PFSK-1 (cell line): ENCODE results near the gene NTRK1.

ENCODE experiments used
- FOXP2 ChIP-seq: optimal IDR thresholded peaks from 2 replicates; pipeline ENCODE3; 2011; ENCODE audit warnings: borderline replicate concordance, control low read depth, inconsistent platforms; ENCODE audit not compliant: insufficient read depth; ENCODE audit errors: extremely low read length, extremely low read depth
- POLR2AphosphoS5 ChIP-seq: IDR thresholded peaks from 2 replicates; pipeline ENCODE4 v1.6.1; 2012; ENCODE audit warnings: low read depth, mild to moderate bottlenecking, control low read depth, low read length, moderate library complexity
- REST ChIP-seq, 2 experiments: IDR thresholded peaks; 2 replicates each; pipeline versions ENCODE4 v1.6.1 to v1.8.0; 2011 to 2012; ENCODE audit warnings: low read depth in 2 of 2, low read length in 2 of 2, control low read depth in 1 of 2, inconsistent platforms in 1 of 2, mild to moderate bottlenecking in 1 of 2, moderate library complexity in 1 of 2; ENCODE audit not compliant: insufficient read depth in 1 of 2
- SIN3A ChIP-seq: IDR thresholded peaks from 2 replicates; pipeline ENCODE4 v1.6.1; 2012; ENCODE audit warnings: mild to moderate bottlenecking, low read length, moderate library complexity, borderline replicate concordance; ENCODE audit not compliant: insufficient read depth
- TAF1 ChIP-seq: IDR thresholded peaks from 2 replicates; pipeline ENCODE4 v1.6.1; 2012; ENCODE audit warnings: low read length, control low read depth, borderline replicate concordance; ENCODE audit not compliant: insufficient read depth

NTRK1 gene

DNA sequence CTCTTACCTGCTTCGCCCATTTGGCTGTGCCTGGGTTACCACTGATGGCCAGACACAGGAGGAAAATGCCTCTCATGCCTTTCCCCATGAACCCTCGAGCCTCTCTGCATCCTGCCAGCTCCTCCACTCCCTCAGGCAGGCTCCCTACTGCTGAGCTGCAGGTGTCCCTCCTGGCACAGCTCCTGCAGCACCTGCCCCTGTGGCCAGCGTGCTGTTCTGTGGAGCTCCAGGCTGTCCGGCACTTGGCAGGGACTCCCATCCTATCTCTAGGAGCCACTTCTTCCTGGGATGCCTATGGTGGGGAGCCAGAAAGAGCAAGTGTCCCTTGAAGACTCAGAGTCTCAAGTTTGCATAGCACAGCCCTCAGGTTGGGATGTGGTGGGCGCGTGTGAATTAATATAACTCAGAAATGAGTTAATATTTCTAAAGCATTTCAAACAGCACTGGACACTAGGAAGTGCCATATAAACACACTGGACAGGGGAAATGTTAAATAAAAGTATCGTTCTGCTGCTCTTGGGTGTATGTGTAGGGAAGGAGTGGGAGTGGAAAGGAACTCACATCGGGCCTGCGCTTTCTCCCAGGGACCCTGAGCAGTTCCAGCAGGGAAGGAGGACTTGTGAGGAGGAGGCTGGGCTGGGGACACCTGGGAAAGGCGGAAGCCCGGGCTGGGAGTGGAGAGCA, 62.5 kb downstream of the NTRK1 start:
- no peak for TF ChIP-seq SIN3A
- TF ChIP-seq POLR2AphosphoS5, result no peak
- TF ChIP-seq TAF1, result no peak
- TF ChIP-seq FOXP2, result no peak
- TF ChIP-seq REST (IDR thresholded peaks at IDR 0.05; ENCODE audit: insufficient read depth in 1 of 2, low read depth in 2 of 2, low read length in 2 of 2), result no peak

- TF ChIP-seq POLR2AphosphoS5 (no peak), TAF1 (no peak), REST (IDR thresholded peaks at IDR 0.05; ENCODE audit: insufficient read depth in 1 of 2, low read depth in 2 of 2, low read length in 2 of 2) (no peak), FOXP2 (no peak), SIN3A (no peak)
Observed at GRCh38 chr1:156923670-156924477, 63.2 kb downstream of the NTRK1 start.

DNA sequence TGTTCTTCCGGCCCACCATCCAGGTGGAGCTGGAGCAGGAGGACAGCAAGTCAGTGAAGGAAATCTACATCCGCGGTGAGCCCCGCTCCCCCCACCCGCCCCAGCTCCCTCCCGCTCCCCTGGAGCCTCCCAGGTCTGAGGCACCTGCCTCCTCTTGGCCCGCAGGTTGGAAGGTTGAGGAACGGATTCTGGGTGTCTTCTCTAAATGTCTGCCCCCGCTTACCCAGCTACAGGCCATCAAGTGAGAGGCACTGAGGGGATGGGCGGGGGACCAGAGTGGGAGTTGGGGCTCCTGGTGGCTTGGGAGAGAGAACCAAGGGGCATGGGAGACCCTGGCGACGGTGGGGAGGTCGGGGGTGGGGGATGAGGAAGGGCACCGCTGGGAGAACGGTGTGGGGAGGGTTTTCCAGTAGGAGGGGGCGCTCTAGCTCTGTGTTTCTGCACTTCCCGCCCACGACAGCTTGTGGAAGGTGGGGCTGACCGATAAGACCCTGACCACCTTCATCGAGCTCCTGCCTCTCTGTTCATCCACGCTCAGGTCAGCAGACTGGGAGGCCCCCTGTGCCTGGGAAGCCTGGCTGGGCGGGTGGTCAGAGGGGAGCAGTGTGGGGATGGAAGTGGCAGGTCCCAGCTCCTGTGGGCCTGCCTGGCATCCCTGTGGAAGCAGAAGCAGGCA, 64.0 kb downstream of the NTRK1 start:
- TF ChIP-seq TAF1 (no peak), SIN3A (no peak), FOXP2 (no peak), POLR2AphosphoS5 (no peak), REST (IDR thresholded peaks at IDR 0.05; ENCODE audit: insufficient read depth in 1 of 2, low read depth in 2 of 2, low read length in 2 of 2) (no peak)

GRCh38 chr1:156925154-156926010, 64.7 kb downstream of the NTRK1 start:
- TF ChIP-seq REST (IDR thresholded peaks at IDR 0.05; ENCODE audit: insufficient read depth in 1 of 2, low read depth in 2 of 2, low read length in 2 of 2) (no peak), FOXP2 (no peak), TAF1 (no peak), POLR2AphosphoS5 (no peak)
